Measurements from ENCODE around the gene SPINK4.

The SPINK4 gene

DNA sequence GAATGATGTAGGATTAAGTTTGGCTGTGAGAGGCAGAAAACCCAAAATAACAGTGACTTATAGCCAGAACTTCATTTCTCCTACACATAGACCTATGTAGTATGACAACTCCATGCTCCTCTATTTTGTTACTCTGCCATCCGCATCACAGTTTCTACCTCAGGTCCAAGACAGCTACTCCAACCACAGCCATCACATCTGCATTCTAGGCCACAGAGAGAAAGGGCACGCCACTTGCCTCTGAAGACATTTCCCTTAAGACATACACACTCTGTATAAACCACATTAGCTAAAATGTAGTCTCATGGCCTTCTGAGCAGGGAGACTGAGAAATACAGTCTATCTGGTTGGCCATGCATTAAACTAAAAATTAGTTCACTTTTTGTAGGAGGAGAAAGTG, 10.0 kb downstream of the SPINK4 start:
- H3K4me1 ChIP-seq (ENCODE audit: control insufficient read depth, insufficient read depth, low read length): no peaks in the 10 kb centered on the region
- no peak overlapping the region for H3K4me3 ChIP-seq (ENCODE audit: low read length)
- peaks cover 19% of the 10 kb centered on the region for H3K36me3 ChIP-seq (ENCODE audit: control insufficient read depth, insufficient read depth, low read length)
- H3K9me3 ChIP-seq (ENCODE audit: control insufficient read depth, low read length): no peaks in the 10 kb centered on the region
- no peaks in the 10 kb centered on the region for H3K27me3 ChIP-seq (ENCODE audit: control insufficient read depth, insufficient read depth, low read length)
- H3K9ac ChIP-seq (ENCODE audit: low read length): no peak overlapping the region

DNA sequence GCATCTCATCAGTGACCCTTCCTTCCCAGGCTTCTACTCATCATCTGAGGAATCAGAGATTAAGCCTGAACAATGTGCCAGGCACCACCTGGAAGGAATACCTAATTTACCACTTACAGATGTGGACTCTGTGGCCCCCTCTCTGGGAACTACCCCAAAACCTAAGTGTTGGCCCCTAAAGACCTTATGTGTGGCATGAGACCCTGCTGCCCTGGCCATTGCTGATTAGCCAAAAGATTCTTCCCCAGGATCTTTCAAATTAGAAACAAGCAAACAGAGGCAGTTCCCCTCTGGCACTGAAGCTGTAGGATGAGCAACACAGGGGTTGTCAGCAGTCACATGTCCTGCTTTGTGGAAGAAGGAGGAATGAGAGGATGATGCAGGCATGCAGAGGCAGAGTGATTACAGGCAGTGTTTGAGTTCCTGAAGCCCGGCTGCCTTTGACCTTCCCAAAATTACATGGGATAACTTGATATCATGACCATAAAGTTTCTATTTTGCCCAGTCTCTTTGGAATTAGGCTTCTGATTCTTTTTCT, 10.6 kb downstream of the SPINK4 start:
- Histone ChIP-seq H3K4me3 (ENCODE audit: low read length) (no peak overlapping the region), H3K9ac (ENCODE audit: low read length) (no peak overlapping the region), H3K4me1 (ENCODE audit: control insufficient read depth, insufficient read depth, low read length) (no peaks in the 10 kb centered on the region), H3K27me3 (ENCODE audit: control insufficient read depth, insufficient read depth, low read length) (no peaks in the 10 kb centered on the region), H3K9me3 (ENCODE audit: control insufficient read depth, low read length) (no peaks in the 10 kb centered on the region), H3K36me3 (ENCODE audit: control insufficient read depth, insufficient read depth, low read length) (peaks cover 24% of the 10 kb centered on the region)

DNA sequence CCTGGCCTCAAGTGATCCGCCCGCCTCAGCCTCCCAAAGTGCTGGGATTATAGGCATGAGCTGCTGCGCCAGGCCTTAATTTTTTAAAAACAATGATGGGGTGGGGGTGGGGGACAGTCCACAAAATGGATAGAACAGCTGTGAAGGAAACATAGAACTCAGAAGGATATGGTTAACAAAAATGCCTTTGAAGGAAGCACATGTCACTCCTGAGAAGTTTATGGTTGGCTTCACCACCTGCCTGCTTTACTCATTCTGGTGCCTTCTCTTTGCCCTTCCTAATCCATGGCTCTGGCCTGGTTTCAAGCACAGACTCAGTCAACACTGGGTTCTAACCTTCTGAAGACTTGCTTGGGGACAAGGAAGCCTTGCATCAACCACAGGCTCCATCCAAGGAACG, 14.2 kb downstream of the SPINK4 start:
- H3K27me3 ChIP-seq (ENCODE audit: control insufficient read depth, insufficient read depth, low read length): no peaks in the 10 kb centered on the region
- peaks cover 30% of the 10 kb centered on the region for H3K36me3 ChIP-seq (ENCODE audit: control insufficient read depth, insufficient read depth, low read length)
- H3K4me1 ChIP-seq (ENCODE audit: control insufficient read depth, insufficient read depth, low read length): no peaks in the 10 kb centered on the region
- H3K9me3 ChIP-seq (ENCODE audit: control insufficient read depth, low read length): no peaks in the 10 kb centered on the region
- H3K4me3 ChIP-seq (ENCODE audit: low read length): no peak overlapping the region
- no peak overlapping the region for H3K9ac ChIP-seq (ENCODE audit: low read length)

DNA sequence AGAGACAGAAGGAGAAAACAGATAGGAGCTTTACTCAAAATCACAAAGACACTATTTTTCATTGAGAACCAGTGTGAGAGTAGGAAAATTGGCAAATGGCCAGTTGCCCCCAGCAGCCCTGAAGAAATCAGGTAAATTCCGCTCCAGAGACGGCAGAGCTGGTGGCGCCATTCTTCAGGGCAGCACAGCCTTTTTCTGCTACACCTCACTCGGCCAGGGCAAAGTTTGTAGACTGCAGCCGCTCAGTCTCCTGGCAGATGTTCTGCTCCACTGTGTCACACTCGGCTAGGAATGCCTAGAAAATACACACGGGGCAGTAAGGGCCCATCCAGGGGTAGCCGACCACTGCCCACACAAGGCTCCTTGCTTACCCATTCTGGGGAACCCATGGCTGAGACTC, 15.0 kb downstream of the SPINK4 start:
- no peaks in the 10 kb centered on the region for H3K9me3 ChIP-seq (ENCODE audit: control insufficient read depth, low read length)
- H3K36me3 ChIP-seq (ENCODE audit: control insufficient read depth, insufficient read depth, low read length): peaks cover 30% of the 10 kb centered on the region
- no peak overlapping the region for H3K9ac ChIP-seq (ENCODE audit: low read length)
- no peak overlapping the region for H3K4me3 ChIP-seq (ENCODE audit: low read length)
- H3K4me1 ChIP-seq (ENCODE audit: control insufficient read depth, insufficient read depth, low read length): no peaks in the 10 kb centered on the region
- H3K27me3 ChIP-seq (ENCODE audit: control insufficient read depth, insufficient read depth, low read length): no peaks in the 10 kb centered on the region

DNA sequence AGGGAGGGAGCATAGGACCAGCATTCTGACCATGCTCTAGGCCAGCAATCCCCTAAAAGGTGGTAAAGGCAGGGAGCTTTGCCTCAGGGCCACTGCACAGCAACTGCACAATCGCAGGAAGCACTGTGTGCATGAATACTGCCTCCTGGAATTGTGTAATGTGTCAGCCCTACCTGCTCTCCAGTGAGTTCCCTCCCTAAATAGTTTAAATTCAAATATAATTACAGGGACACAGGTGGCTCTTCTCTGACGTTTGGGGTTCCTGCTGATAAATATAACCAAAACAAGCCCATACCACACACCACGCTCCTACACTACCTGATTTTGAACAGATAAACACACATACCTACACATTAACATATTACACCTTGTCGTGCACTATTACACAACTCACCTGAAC, 15.5 kb downstream of the SPINK4 start:
- no peaks in the 10 kb centered on the region for H3K9me3 ChIP-seq (ENCODE audit: control insufficient read depth, low read length)
- H3K9ac ChIP-seq (ENCODE audit: low read length): no peak overlapping the region
- peaks cover 30% of the 10 kb centered on the region for H3K36me3 ChIP-seq (ENCODE audit: control insufficient read depth, insufficient read depth, low read length)
- no peak overlapping the region for H3K4me3 ChIP-seq (ENCODE audit: low read length)
- H3K27me3 ChIP-seq (ENCODE audit: control insufficient read depth, insufficient read depth, low read length): no peaks in the 10 kb centered on the region
- no peaks in the 10 kb centered on the region for H3K4me1 ChIP-seq (ENCODE audit: control insufficient read depth, insufficient read depth, low read length)

DNA sequence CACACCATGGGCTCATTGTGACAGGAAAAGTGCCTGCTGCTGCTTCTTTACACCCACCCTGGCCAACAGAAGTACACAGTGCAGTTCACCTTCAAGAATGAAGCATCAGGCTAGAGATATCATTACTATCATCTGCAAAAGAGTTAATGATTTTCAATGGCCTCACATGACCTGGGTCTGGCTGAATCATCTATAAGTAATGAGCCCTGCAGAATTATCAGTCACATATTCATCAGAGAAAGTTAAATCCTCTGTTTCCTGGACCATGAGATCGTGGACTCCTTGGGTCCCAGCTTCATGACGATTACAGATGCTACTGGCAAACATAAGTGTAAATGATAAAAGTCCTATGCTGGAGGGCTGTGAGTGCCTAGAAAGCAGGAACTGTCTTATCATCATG, 16.3 kb downstream of the SPINK4 start:
- H3K36me3 ChIP-seq (ENCODE audit: control insufficient read depth, insufficient read depth, low read length): peaks cover 30% of the 10 kb centered on the region

DNA sequence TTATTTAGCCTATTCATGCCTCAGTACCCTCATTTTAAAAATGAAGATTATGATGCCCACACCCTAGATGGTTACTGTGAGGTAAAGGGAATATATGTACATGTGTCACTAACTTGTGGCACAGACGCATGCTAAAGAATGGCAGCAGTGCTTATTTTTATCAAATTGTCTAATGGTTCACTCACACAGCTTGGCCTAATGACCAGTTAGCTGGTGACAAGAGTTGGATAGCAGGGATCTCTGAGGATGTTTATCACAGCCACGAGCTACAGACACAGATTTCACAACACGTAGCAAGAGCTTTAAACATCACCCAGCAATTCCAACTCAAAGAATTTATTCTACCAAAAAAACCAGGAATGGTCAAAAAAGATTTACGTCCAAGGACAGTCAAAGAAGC, 17.3 kb downstream of the SPINK4 start:
- H3K9ac ChIP-seq (ENCODE audit: low read length): no peak overlapping the region
- H3K36me3 ChIP-seq (ENCODE audit: control insufficient read depth, insufficient read depth, low read length): peaks cover 30% of the 10 kb centered on the region
- H3K4me3 ChIP-seq (ENCODE audit: low read length): no peak overlapping the region
- no peaks in the 10 kb centered on the region for H3K9me3 ChIP-seq (ENCODE audit: control insufficient read depth, low read length)
- no peaks in the 10 kb centered on the region for H3K4me1 ChIP-seq (ENCODE audit: control insufficient read depth, insufficient read depth, low read length)
- H3K27me3 ChIP-seq (ENCODE audit: control insufficient read depth, insufficient read depth, low read length): no peaks in the 10 kb centered on the region

More for the DNA sequence above, 16.3 kb downstream of the SPINK4 start:
- Histone ChIP-seq H3K9ac (ENCODE audit: low read length) (no peak overlapping the region), H3K9me3 (ENCODE audit: control insufficient read depth, low read length) (no peaks in the 10 kb centered on the region), H3K4me3 (ENCODE audit: low read length) (no peak overlapping the region), H3K27me3 (ENCODE audit: control insufficient read depth, insufficient read depth, low read length) (no peaks in the 10 kb centered on the region), H3K4me1 (ENCODE audit: control insufficient read depth, insufficient read depth, low read length) (no peaks in the 10 kb centered on the region)

DNA sequence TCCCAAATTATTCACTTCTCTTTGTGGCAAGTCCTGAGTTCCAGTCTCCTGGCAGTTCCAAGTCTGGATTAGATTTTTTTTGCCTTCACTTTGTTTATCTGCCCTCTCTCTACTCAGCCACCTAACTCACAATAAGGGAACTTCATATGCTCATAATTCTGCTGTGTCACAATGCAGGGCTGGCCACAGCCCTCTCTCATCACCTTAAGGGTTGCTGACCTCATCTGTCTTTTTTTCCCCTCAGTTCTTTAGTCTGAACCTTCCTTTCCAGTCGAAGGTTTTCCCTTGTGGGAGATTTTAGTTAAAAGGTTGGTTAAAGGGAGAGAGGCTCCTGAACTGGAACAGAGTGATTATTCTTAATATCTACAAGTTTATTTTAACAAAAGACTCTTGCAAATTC, 20.4 kb downstream of the SPINK4 start:
- H3K36me3 ChIP-seq (ENCODE audit: control insufficient read depth, insufficient read depth, low read length): peaks cover 15% of the 10 kb centered on the region
- H3K4me1 ChIP-seq (ENCODE audit: control insufficient read depth, insufficient read depth, low read length): peaks cover 2% of the 10 kb centered on the region
- no peaks in the 10 kb centered on the region for H3K27me3 ChIP-seq (ENCODE audit: control insufficient read depth, insufficient read depth, low read length)
- no peaks in the 10 kb centered on the region for H3K9me3 ChIP-seq (ENCODE audit: control insufficient read depth, low read length)
- H3K9ac ChIP-seq (ENCODE audit: low read length): no peak overlapping the region
- H3K4me3 ChIP-seq (ENCODE audit: low read length): no peak overlapping the region

DNA sequence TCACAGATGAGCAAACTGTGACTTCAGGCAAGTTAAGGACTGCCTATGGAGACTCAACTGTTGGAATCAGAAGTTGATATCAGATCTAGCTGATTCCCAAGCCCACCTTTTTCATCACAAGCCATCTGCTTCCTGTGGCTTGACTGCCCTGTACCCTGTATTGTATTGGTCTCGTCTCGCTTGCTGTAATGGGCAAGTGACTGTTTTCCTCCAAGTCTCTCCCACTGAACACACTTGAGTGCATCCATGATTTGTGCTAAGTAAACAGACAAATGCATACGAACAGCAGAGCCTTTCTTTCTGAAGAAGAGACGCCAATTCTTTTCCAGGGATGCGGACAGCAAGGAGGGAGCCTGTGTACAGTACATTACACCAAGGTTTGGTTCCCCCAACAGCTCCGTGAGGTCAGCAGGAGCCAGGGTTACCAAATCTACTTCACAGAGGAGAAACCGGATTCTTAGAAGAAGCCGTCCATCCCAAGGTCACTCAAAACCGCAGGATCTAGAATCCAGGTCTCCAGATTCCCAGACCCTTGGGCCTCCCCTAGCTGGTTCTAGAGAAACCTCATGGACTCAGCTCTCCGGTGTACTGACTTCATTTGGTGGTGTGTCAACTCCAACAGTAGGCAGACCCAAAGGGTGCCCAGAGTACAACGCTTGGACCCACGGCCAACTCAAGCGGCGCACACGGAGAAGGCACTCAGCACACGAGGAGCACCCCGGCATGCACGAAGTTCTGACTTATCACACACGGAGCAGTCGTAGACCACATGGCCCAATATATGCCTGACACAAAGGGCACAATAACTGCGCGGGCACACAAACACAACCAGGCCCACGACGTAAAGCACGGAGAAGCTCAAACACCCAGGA, 23.4 kb downstream of the SPINK4 start:
- H3K27me3 ChIP-seq (ENCODE audit: control insufficient read depth, insufficient read depth, low read length): no peaks in the 10 kb centered on the region
- peak overlapping the region; percentile 98 for H3K9ac ChIP-seq (ENCODE audit: low read length)
- no peaks in the 10 kb centered on the region for H3K9me3 ChIP-seq (ENCODE audit: control insufficient read depth, low read length)
- no peaks in the 10 kb centered on the region for H3K36me3 ChIP-seq (ENCODE audit: control insufficient read depth, insufficient read depth, low read length)
- H3K4me1 ChIP-seq (ENCODE audit: control insufficient read depth, insufficient read depth, low read length): peaks cover 9% of the 10 kb centered on the region
- peak overlapping the region; percentile 81 for H3K4me3 ChIP-seq (ENCODE audit: low read length)

DNA sequence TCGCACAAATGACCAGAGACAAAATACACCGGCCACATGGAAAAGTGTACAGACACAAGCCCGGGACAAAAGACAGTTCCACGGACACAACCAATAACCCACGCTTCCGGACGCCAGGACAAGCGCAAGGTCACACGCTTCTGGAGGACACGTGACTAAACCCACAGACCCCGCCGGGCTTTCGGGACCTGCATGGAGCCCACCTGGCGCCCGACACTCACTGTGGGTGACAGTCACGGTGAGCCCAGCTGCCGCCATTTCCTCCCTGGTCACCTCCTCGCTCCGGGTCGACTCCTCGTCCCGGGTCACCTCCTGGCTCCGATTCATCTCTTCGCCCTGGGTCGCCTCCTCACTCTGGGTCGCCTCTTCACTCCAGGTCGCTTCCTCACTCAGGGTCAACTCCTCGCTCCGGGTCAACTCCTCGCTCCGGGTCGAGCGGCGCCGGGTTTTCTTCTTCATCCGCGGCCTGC, 24.1 kb downstream of the SPINK4 start:
- Histone ChIP-seq H3K36me3 (ENCODE audit: control insufficient read depth, insufficient read depth, low read length) (no peaks in the 10 kb centered on the region), H3K4me1 (ENCODE audit: control insufficient read depth, insufficient read depth, low read length) (peaks cover 9% of the 10 kb centered on the region), H3K9me3 (ENCODE audit: control insufficient read depth, low read length) (no peaks in the 10 kb centered on the region)

DNA sequence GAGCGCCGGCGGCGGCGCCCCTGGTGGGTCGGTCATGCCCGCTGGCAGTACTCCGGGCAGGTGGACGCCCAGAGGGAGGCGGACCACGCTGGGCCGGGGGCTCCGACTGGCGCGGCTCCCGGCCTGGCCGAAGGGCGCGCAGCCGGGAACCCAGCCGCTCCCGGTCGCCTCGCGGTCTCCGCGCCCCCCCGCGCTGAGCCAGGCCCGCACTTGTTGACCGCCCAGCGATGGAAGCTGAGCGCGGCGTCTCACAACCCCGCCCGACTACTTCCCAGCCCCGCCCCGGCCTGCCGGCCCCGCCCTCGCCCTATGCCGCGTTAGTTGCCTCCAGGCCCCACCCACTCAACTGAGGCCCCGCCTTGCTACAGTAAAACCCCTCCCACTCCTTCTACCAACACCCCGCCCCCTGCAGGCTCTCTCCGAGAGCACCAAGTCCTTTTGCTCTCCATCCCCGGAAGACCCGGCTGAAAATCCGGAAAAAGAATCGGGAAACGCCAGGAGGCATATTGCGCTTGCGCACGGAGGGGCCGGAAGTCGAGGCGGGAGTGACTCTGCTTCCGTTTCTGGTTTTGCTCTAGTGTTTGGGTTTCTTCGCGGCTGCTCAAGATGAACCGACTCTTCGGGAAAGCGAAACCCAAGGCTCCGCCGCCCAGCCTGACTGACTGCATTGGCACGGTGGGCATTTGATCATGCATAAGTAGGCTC, 24.7 kb downstream of the SPINK4 start, which contains the start of the genes BAG1 and CHMP5:
Gene BAG1 (minus strand): TSS at position 236 of the 705 bp plus-strand sequence.
Gene CHMP5 (plus strand): TSS at position 577 of the 705 bp plus-strand sequence. CDS start 30 bp downstream, at position 607.
- Histone ChIP-seq H3K4me1 (ENCODE audit: control insufficient read depth, insufficient read depth, low read length) (peaks cover 9% of the 10 kb centered on the region), H3K36me3 (ENCODE audit: control insufficient read depth, insufficient read depth, low read length) (no peaks in the 10 kb centered on the region), H3K27me3 (ENCODE audit: control insufficient read depth, insufficient read depth, low read length) (no peaks in the 10 kb centered on the region), H3K9me3 (ENCODE audit: control insufficient read depth, low read length) (no peaks in the 10 kb centered on the region), H3K9ac (ENCODE audit: low read length) (peak within 1 kb of the TSS; percentile 98), H3K4me3 (ENCODE audit: low read length) (peak within 1 kb of the TSS; percentile 95)

More for the DNA sequence above, 24.1 kb downstream of the SPINK4 start:
- peak overlapping the region; percentile 98 for H3K9ac ChIP-seq (ENCODE audit: low read length)
- no peaks in the 10 kb centered on the region for H3K27me3 ChIP-seq (ENCODE audit: control insufficient read depth, insufficient read depth, low read length)
- peak overlapping the region; percentile 81 for H3K4me3 ChIP-seq (ENCODE audit: low read length)

Measured in mucosa of stomach (tissue), 1 donor.